Measurements from ENCODE around the gene FOXN1. TPM values are rescaled to one million over a fixed set of nuclear protein-coding genes. Genes with fewer than 3 reads are reported as not detected.

Gene FOXN1, protein sequence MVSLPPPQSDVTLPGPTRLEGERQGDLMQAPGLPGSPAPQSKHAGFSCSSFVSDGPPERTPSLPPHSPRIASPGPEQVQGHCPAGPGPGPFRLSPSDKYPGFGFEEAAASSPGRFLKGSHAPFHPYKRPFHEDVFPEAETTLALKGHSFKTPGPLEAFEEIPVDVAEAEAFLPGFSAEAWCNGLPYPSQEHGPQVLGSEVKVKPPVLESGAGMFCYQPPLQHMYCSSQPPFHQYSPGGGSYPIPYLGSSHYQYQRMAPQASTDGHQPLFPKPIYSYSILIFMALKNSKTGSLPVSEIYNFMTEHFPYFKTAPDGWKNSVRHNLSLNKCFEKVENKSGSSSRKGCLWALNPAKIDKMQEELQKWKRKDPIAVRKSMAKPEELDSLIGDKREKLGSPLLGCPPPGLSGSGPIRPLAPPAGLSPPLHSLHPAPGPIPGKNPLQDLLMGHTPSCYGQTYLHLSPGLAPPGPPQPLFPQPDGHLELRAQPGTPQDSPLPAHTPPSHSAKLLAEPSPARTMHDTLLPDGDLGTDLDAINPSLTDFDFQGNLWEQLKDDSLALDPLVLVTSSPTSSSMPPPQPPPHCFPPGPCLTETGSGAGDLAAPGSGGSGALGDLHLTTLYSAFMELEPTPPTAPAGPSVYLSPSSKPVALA
- not detected in 2 replicates for total RNA-seq

DNA sequence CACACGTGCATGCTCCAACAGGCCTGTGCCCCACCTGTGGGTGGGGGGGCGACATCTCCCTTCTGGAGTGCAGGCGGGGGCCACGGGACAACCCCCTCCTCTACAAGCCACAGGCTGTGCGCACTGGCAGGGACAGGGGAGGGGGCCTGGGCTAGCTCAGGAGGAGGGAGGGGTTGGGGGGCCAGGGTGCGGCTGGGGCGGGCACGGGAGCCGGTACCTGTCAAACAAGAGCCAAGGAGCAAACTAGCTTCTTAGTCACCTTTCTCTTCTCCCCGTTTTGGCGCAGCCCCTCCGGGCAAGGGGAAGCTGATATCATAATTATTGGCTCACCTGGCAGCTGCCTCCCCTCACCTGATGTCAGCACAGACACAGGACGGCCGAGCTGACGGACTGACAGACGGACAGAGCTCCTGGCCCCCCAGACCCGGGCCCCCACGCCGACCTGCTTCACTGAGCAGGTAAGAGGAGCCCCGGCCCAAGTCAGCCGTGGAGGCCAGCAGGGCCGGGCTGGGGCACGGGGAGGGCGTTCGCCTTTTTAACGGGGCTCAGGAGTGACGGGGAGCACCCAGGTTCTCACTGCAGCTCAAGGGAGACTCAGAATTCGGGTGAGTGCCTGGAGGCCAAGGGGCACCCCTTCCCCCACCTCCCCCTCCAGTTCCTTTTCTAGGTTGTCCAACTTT, at the start of gene FOXN1:
FOXN1 (plus strand) TSS at position 363 of the 680 bp plus-strand sequence. CDS start 17,622 bp downstream, outside the sequence.

DNA sequence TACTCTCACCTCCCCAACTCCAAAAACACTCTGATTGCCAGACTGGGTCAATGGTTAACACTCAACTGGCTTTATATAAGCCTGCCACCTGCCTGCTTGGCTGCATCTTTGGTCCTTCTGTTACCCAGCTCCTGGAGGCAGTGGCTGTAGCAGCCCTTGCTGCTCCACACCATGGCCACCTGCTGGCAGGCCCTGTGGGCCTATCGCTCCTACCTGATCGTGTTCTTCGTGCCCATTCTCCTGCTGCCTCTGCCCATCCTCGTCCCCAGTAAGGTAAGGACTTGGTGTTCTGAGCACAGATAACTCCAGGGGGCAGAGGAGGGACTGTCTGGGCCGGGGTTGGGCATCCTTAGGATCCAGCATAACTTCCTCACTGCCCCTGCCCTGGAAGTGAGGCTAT, 32.6 kb upstream of the FOXN1 start, which contains the start of gene SLC13A2:
SLC13A2 (plus strand) TSS at position 103 of the 400 bp plus-strand sequence; CDS start at position 172, 69 bp downstream.

DNA sequence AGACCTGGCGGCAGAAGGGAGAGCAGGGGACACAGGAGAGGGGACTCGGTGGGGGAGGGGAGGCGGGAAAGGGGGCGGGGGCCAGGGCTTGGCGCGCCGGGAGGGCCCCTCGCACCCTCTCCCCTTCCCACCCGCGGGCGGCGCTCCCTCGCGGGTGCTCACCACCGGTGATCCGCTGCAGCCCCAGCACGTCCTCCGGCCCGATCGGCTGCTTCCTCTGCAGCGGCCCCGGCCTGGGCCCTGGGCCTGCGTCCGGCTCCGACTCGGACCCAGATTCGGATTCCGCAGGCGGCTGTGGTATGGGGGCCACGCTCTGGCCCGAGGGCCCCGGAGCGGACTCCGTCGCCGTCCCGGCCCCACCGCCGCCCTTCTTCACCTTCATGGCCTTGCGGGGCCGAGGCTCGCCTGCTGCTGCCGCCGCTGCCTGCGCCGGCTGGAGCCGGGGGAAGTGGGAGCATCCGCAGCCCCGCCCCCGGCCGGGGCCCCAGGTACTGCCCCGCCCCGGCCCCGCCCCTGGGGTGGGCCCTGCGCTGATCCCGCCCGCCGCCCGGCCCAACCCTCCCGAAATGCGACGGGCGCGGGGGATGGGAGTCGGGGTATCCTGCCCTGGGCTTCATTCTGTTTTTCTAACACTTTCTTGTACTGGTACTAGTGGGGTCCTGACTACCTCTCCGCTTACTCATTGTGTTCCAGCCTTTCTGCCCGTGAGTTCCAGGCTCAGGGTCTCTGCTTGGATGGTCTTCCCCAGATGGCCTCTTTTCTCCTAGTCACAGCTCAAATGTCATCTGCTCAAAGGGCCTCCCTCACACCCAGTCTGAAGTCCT, 46.2 kb downstream of the FOXN1 start, which contains the start of gene UNC119:
UNC119 (minus strand) TSS at position 449 of the 824 bp plus-strand sequence; CDS start at position 382, 67 bp downstream.

DNA sequence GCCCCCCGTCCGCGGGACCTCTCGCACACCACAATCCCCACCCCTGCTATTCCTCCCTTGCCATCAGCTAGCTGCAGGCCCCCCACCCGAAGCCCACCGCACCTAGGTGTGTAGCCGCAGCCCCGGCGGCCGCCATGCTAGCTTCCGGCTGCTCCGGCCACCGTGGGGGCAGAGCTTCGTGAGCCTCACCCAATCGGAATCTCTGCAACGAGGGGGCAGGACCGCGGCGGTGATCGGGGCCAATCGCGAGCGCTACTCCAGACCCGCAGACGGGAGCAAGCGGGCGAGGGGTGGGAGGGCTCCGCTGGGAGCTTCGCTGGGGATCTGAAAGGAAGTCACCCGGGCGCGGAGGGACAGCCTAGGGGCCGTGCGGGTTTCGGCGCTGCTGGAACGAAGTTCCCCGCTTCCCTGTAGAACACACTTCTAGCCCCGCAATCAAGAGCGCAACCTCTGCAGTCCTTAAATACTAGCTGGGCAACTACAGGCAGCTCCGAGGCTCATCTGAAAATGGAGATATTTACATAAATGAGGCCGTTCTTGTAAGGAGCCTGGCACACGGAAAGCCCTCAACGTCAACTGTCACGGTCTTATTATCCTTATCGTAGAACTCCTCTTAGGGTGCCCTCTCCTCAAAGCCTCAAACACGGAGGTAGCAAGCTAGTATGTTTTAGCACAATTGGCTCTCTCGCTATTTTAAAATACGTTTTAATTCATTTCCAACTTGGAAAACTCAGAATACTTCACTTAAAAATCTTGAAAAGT, 65.4 kb downstream of the FOXN1 start, which contains the start of gene PIGS:
PIGS (minus strand) TSS at position 164 of the 762 bp plus-strand sequence; CDS start at position 136, 28 bp downstream.

DNA sequence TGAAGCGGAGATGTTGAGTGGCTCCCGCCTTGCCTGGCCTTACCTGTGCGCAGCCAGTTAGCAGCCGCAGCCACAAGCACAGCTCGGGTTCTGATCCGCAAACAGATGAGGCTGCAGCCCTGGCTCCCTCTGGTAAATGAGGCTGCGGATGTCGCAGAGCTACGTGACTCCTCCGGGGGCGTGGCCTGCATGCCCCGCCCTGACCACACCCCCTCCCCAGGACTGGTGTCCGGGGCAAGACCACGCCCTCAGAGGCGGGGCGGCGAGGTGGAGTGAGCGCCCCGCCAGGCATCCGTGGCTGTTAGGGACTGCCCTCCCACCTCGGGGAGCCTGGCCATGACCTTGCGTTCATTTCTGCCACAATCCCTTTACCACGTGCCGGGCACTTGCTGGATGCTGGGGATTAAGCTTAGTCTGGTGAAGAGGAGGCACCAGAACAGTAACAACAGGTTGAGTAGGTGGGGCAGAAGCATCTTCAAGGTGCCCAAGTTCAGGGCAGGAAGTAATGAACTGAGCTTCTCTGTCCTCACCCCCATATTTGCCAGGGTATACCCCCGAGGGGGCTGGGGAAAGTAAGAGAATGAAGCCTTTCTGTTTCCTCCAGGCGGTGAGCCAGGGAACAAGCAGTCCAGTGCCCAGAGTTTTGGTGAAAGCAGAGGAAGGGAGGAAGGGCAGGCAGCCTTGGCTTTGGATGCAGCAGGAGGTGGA, 70.8 kb downstream of the FOXN1 start, which contains the start of gene ALDOC:
ALDOC (minus strand) TSS at position 138 of the 708 bp plus-strand sequence. CDS start 1,363 bp downstream, outside the sequence.

Other genes starting within 250 kb of the FOXN1 start
- gene TMEM97, start 187.1 kb upstream of the FOXN1 start, total RNA-seq = 77.3 and 77.8 TPM in 2 replicates
- gene IFT20, start 170.9 kb upstream of the FOXN1 start, total RNA-seq = 34.1 and 34.3 TPM in 2 replicates
- 27.7 and 29.4 TPM in 2 replicates for gene TNFAIP1, start 170.6 kb upstream of the FOXN1 start, total RNA-seq
- gene POLDIP2, start 148.8 kb upstream of the FOXN1 start, total RNA-seq = 137 and 149 TPM in 2 replicates
- gene SEBOX, start 141.1 kb upstream of the FOXN1 start, total RNA-seq = not detected in 2 replicates
- under 0.01 TPM in 1 of 2 replicates, not detected in the other for gene VTN, start 136.0 kb upstream of the FOXN1 start, total RNA-seq
- gene SARM1, start 134.7 kb upstream of the FOXN1 start, total RNA-seq = 5.2 and 9.1 TPM in 2 replicates
- gene SLC46A1, start 100.1 kb upstream of the FOXN1 start, total RNA-seq = 2.4 and 2.7 TPM in 2 replicates
- gene SLC13A2, start 32.7 kb upstream of the FOXN1 start, total RNA-seq = not detected in 2 replicates
- gene UNC119, start 46.3 kb downstream of the FOXN1 start, total RNA-seq = 21.0 and 24.8 TPM in 2 replicates
- 69.6 and 72.1 TPM in 2 replicates for gene PIGS, start 65.2 kb downstream of the FOXN1 start, total RNA-seq
- 62.4 and 80.3 TPM in 2 replicates for gene ALDOC, start 70.5 kb downstream of the FOXN1 start, total RNA-seq
- gene SPAG5, start 92.7 kb downstream of the FOXN1 start, total RNA-seq = 65.1 and 70.4 TPM in 2 replicates
- gene RSKR, start 107.8 kb downstream of the FOXN1 start, total RNA-seq = 2.4 and 4.0 TPM in 2 replicates
- 76.0 and 80.3 TPM in 2 replicates for gene BLTP2, start 138.8 kb downstream of the FOXN1 start, total RNA-seq
- 46.9 and 55.2 TPM in 2 replicates for gene SDF2, start 155.6 kb downstream of the FOXN1 start, total RNA-seq
- gene SUPT6H, start 155.9 kb downstream of the FOXN1 start, total RNA-seq = 17.8 and 18.5 TPM in 2 replicates
- 1.8 and 2.9 TPM in 2 replicates for gene PROCA1, start 205.5 kb downstream of the FOXN1 start, total RNA-seq
- 371 and 405 TPM in 2 replicates for gene RAB34, start 211.5 kb downstream of the FOXN1 start, total RNA-seq
- gene RPL23A, start 213.6 kb downstream of the FOXN1 start, total RNA-seq = 615 and 663 TPM in 2 replicates
- gene TLCD1, start 219.9 kb downstream of the FOXN1 start, total RNA-seq = 16.8 and 20.0 TPM in 2 replicates
- 2.1 and 2.9 TPM in 2 replicates for gene NEK8, start 222.4 kb downstream of the FOXN1 start, total RNA-seq
- 38.3 and 38.7 TPM in 2 replicates for gene TRAF4, start 237.7 kb downstream of the FOXN1 start, total RNA-seq